Measurements from ENCODE around the gene CXCR5. TPM values are rescaled to one million over a fixed set of nuclear protein-coding genes. Genes with fewer than 3 reads are reported as not detected.
A peak's percentile ranks its signal among the peaks of the same experiment; 100 is the strongest.
"Not testable (repeated sequence)": the region's sequence is repeated elsewhere in the genome, so short reads cannot be mapped to it uniquely, and the experiment has no call there.

Gene CXCR5
- total RNA-seq, 2 donors from 2014 or later: not detected

- Histone ChIP-seq H3K36me3 (no peaks in the 10 kb centered on the region), H3K4me3 (peak overlapping the region; percentile 6), H3K4me1 (ENCODE audit: control insufficient read depth in 1 of 2, low read depth in 2 of 2) (peaks cover 3 to 9% of the 10 kb centered on the region in 2 donors), H3K27me3 (replicated peaks; ENCODE audit: insufficient read depth) (no peaks in the 10 kb centered on the region), H3K27ac (peak overlapping the region in 1 of 2 donors; percentile 6), H3K9me3 (no peaks in the 10 kb centered on the region)
- no peak for TF ChIP-seq CTCF (IDR thresholded peaks at IDR 0.05)
- DNase-seq (ENCODE audit: low spot score) (no peak), ATAC-seq (ENCODE audit: insufficient number of reproducible peaks, low FRiP score, low read depth) (no peak)
Observed at GRCh38 chr11:118841469-118842242, 42.0 kb upstream of the CXCR5 start.

- Histone ChIP-seq H3K27me3 (replicated peaks; ENCODE audit: insufficient read depth) (no peaks in the 10 kb centered on the region), H3K4me3 (no peak overlapping the region), H3K36me3 (no peaks in the 10 kb centered on the region), H3K4me1 (ENCODE audit: control insufficient read depth in 1 of 2, low read depth in 2 of 2) (peaks cover 3 to 9% of the 10 kb centered on the region in 2 donors), H3K27ac (peak overlapping the region in 1 of 2 donors; percentile 6), H3K9me3 (no peaks in the 10 kb centered on the region)
- DNase-seq (ENCODE audit: low spot score): no peak
- ATAC-seq (ENCODE audit: insufficient number of reproducible peaks, low FRiP score, low read depth): no peak
- no peak for TF ChIP-seq CTCF (IDR thresholded peaks at IDR 0.05)
Observed at GRCh38 chr11:118842369-118842768, 41.3 kb upstream of the CXCR5 start.

- H3K27me3 ChIP-seq (replicated peaks; ENCODE audit: insufficient read depth); DNase-seq (ENCODE audit: low spot score); ATAC-seq (ENCODE audit: insufficient number of reproducible peaks, low FRiP score, low read depth); H3K27ac ChIP-seq; H3K9me3 ChIP-seq; H3K36me3 ChIP-seq; H3K4me1 ChIP-seq (ENCODE audit: control insufficient read depth in 1 of 2, low read depth in 2 of 2); H3K4me3 ChIP-seq: not testable (repeated sequence)
Observed at GRCh38 chr11:118842843-118843242, 40.8 kb upstream of the CXCR5 start.

GRCh38 chr11:118843565-118843964, 40.1 kb upstream of the CXCR5 start:
- ATAC-seq (ENCODE audit: insufficient number of reproducible peaks, low FRiP score, low read depth) (no peak), DNase-seq (ENCODE audit: low spot score) (no peak)
- Histone ChIP-seq H3K4me3 (no peak overlapping the region), H3K27me3 (replicated peaks; ENCODE audit: insufficient read depth) (no peaks in the 10 kb centered on the region), H3K36me3 (no peaks in the 10 kb centered on the region), H3K27ac (no peak overlapping the region), H3K9me3 (no peaks in the 10 kb centered on the region), H3K4me1 (ENCODE audit: control insufficient read depth in 1 of 2, low read depth in 2 of 2) (peaks cover 3 to 9% of the 10 kb centered on the region in 2 donors)
- TF ChIP-seq CTCF (IDR thresholded peaks at IDR 0.05): no peak

GRCh38 chr11:118845369-118845768, 38.3 kb upstream of the CXCR5 start:
- no peak for DNase-seq (ENCODE audit: low spot score)
- peaks cover 3 to 9% of the 10 kb centered on the region in 2 donors for H3K4me1 ChIP-seq (ENCODE audit: control insufficient read depth in 1 of 2, low read depth in 2 of 2)
- no peak overlapping the region for H3K27ac ChIP-seq
- no peak for TF ChIP-seq CTCF (IDR thresholded peaks at IDR 0.05)
- no peak for ATAC-seq (ENCODE audit: insufficient number of reproducible peaks, low FRiP score, low read depth)
- no peak overlapping the region for H3K4me3 ChIP-seq
- H3K36me3 ChIP-seq: no peaks in the 10 kb centered on the region
- no peaks in the 10 kb centered on the region for H3K27me3 ChIP-seq (replicated peaks; ENCODE audit: insufficient read depth)
- H3K9me3 ChIP-seq: no peaks in the 10 kb centered on the region

Data from thoracic aorta (tissue), 2 donors.